Neural cell (in vitro differentiated cells): Measurements from ENCODE around the gene SLC12A8.

Experiments used
- EZH2 ChIP-seq: fragments of 200-600, 300-800 bp; shearing (Covaris generic), sonication (generic); IDR thresholded peaks from 2 replicates; pipeline ENCODE4 v1.6.1; 2014; ENCODE audit warnings: antibody characterized with exemption, low read length, borderline replicate concordance, mild to moderate bottlenecking; ENCODE audit not compliant: insufficient read depth, poor library complexity, severe bottlenecking
- POLR2AphosphoS5 ChIP-seq: IDR thresholded peaks from 2 replicates; pipeline ENCODE4 v1.6.1; 2012
- SMC3 ChIP-seq: fragments of 450-650 bp; conservative IDR thresholded peaks from 2 replicates; pipeline ENCODE4 v1.6.1; 2014; ENCODE audit warnings: antibody characterized with exemption, mild to moderate bottlenecking, moderate library complexity; ENCODE audit not compliant: poor library complexity
- TF ChIP-seq, protein P1 (sequence below): fragments of 450-650 bp; IDR thresholded peaks from 2 replicates; pipeline ENCODE4 v1.5.1; 2014; ENCODE audit warnings: antibody characterized with exemption, mild to moderate bottlenecking, moderate library complexity; ENCODE audit not compliant: poor library complexity, severe bottlenecking
- TF ChIP-seq, protein P2 (sequence below): IDR thresholded peaks from 2 replicates; pipeline ENCODE4 v1.6.1; 2012; ENCODE audit warnings: borderline replicate concordance

DNA sequence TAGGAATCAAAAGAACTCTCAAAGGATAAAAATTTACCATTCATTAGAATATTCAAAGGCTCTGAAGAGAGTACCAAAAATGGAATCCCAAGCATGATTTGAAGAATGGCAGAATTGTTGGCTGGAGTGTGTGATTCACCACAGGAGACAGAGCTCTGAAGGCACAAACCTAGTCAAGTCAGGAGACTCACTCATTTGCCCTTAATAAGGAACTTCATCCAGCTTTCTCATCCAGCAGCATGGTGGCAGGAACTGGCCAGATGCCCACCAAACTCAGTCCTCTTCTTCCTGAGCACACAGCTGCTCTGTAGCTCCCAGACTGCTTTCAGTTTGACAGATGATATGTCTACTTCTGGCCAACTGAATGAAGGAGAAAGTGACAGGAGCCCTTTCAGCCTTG, 140.2 kb downstream of the SLC12A8 start:
- TF ChIP-seq POLR2AphosphoS5 (no peak), EZH2 (no peak), SMC3 (no peak)
- TF ChIP-seq, protein P1, sequence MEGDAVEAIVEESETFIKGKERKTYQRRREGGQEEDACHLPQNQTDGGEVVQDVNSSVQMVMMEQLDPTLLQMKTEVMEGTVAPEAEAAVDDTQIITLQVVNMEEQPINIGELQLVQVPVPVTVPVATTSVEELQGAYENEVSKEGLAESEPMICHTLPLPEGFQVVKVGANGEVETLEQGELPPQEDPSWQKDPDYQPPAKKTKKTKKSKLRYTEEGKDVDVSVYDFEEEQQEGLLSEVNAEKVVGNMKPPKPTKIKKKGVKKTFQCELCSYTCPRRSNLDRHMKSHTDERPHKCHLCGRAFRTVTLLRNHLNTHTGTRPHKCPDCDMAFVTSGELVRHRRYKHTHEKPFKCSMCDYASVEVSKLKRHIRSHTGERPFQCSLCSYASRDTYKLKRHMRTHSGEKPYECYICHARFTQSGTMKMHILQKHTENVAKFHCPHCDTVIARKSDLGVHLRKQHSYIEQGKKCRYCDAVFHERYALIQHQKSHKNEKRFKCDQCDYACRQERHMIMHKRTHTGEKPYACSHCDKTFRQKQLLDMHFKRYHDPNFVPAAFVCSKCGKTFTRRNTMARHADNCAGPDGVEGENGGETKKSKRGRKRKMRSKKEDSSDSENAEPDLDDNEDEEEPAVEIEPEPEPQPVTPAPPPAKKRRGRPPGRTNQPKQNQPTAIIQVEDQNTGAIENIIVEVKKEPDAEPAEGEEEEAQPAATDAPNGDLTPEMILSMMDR: no peak
- TF ChIP-seq, protein P2, sequence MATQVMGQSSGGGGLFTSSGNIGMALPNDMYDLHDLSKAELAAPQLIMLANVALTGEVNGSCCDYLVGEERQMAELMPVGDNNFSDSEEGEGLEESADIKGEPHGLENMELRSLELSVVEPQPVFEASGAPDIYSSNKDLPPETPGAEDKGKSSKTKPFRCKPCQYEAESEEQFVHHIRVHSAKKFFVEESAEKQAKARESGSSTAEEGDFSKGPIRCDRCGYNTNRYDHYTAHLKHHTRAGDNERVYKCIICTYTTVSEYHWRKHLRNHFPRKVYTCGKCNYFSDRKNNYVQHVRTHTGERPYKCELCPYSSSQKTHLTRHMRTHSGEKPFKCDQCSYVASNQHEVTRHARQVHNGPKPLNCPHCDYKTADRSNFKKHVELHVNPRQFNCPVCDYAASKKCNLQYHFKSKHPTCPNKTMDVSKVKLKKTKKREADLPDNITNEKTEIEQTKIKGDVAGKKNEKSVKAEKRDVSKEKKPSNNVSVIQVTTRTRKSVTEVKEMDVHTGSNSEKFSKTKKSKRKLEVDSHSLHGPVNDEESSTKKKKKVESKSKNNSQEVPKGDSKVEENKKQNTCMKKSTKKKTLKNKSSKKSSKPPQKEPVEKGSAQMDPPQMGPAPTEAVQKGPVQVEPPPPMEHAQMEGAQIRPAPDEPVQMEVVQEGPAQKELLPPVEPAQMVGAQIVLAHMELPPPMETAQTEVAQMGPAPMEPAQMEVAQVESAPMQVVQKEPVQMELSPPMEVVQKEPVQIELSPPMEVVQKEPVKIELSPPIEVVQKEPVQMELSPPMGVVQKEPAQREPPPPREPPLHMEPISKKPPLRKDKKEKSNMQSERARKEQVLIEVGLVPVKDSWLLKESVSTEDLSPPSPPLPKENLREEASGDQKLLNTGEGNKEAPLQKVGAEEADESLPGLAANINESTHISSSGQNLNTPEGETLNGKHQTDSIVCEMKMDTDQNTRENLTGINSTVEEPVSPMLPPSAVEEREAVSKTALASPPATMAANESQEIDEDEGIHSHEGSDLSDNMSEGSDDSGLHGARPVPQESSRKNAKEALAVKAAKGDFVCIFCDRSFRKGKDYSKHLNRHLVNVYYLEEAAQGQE: no peak
